NCI-H69 (cell line): Measurements from ENCODE around the gene GPR156.
"Not testable (repeated sequence)": the region's sequence is repeated elsewhere in the genome, so short reads cannot be mapped to it uniquely, and the experiment has no call there.

Experiments
- DNase-seq: peaks from one replicate; lab custom pipeline; 2025; lab: John Stamatoyannopoulos, UW

The GPR156 gene

GRCh38 chr3:120274739-120275167 lies 10.3 kb downstream of the GPR156 start:
- peak; percentile 3 for DNase-seq

GRCh38 chr3:120272286-120272685 lies 12.7 kb downstream of the GPR156 start:
- no peak for DNase-seq

- no peak for DNase-seq
Measured at GRCh38 chr3:120265989-120266388, 19.0 kb downstream of the GPR156 start.

- DNase-seq, result no peak
Measured at GRCh38 chr3:120264963-120265362, 20.1 kb downstream of the GPR156 start.

GRCh38 chr3:120263792-120264191 lies 21.2 kb downstream of the GPR156 start:
- no peak for DNase-seq

GRCh38 chr3:120258009-120258408 lies 27.0 kb downstream of the GPR156 start:
- no peak for DNase-seq

GRCh38 chr3:120245386-120245785 lies 39.6 kb downstream of the GPR156 start:
- peak; percentile 26 for DNase-seq

GRCh38 chr3:120244834-120245225 lies 40.2 kb downstream of the GPR156 start:
- DNase-seq, result peak; percentile 4

GRCh38 chr3:120239644-120240043 lies 45.4 kb downstream of the GPR156 start:
- no peak for DNase-seq

GRCh38 chr3:120227710-120228347 lies 57.2 kb downstream of the GPR156 start:
- DNase-seq, result no peak

GRCh38 chr3:120224237-120224636 lies 60.8 kb downstream of the GPR156 start:
- no peak for DNase-seq

- DNase-seq, result peak; percentile 27
Measured at GRCh38 chr3:120218981-120219380, 66.0 kb downstream of the GPR156 start.

GRCh38 chr3:120216633-120217032 lies 68.4 kb downstream of the GPR156 start:
- DNase-seq, result not testable (repeated sequence)

- peak; percentile 68 for DNase-seq
Measured at GRCh38 chr3:120214176-120214575, 70.8 kb downstream of the GPR156 start.

- no peak for DNase-seq
Measured at GRCh38 chr3:120212505-120212904, 72.5 kb downstream of the GPR156 start.

- no peak for DNase-seq
Measured at GRCh38 chr3:120209425-120209824, 75.6 kb downstream of the GPR156 start.

GRCh38 chr3:120204338-120204737 lies 80.7 kb downstream of the GPR156 start:
- DNase-seq, result no peak

- no peak for DNase-seq
Measured at GRCh38 chr3:120203621-120204020, 81.4 kb downstream of the GPR156 start.

GRCh38 chr3:120203016-120203415 lies 82.0 kb downstream of the GPR156 start:
- peak; percentile 86 for DNase-seq

- DNase-seq, result no peak
Measured at GRCh38 chr3:120202363-120202762, 82.7 kb downstream of the GPR156 start.

GRCh38 chr3:120200493-120201235 lies 84.4 kb downstream of the GPR156 start:
- peak; percentile 3 for DNase-seq

- DNase-seq, result peak; percentile 46
Measured at GRCh38 chr3:120198305-120198878, 86.6 kb downstream of the GPR156 start.

- DNase-seq, result peak; percentile 2
Measured at GRCh38 chr3:120196812-120197211, 88.2 kb downstream of the GPR156 start.
